LNCaP clone FGC (cell line): ENCODE results near the gene GPBP1L1.
"Not testable (repeated sequence)": the region's sequence is repeated elsewhere in the genome, so short reads cannot be mapped to it uniquely, and the experiment has no call there.

ENCODE experiments used
- DNase-seq: peaks from one replicate; pipeline ENCODE4 v3.0.0-alpha.2; 2011; ENCODE audit warnings: low read depth
- H3K4me3 ChIP-seq: 2 replicates; pipeline ENCODE4 v1.5.1; 2011; ENCODE audit warnings: mild to moderate bottlenecking, low read depth, low read length, control low read depth
- TF ChIP-seq, protein P1 (sequence below): IDR thresholded peaks from 2 replicates; pipeline ENCODE4 v1.5.1; 2012; ENCODE audit warnings: mild to moderate bottlenecking; ENCODE audit not compliant: control insufficient read depth, insufficient read depth; ENCODE audit errors: extremely low read depth

The GPBP1L1 gene

DNA sequence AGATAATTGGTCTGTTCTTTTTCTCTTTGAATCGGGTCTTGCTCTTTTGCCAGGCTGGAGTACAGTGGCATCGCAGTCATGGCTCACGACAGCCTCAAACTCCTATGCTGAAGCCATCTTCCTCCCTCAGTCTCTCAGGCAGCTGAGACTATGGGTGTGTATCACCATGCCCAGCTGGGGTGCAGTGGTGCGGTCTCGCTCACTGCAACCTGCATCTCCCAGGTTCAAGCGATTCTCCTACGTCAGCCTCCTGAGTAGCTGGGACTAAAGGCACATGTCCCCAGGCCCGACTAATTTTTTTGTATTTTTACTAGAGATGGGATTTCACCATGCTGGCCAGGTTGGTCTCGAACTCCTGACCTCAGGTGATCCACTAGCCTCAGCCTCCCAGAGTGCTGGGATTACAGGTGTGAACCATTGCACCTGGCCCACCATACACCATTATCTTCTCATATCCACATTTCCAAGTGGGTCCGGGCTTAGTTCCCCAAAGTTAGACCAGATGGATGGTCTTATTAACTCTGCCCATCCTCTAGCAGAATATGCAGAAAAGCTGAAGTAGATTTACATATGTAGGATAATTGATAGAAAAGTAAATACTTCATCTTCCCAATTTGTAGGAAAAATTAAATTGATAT lies 75.6 kb downstream of the GPBP1L1 start:
- no peak overlapping the region for H3K4me3 ChIP-seq
- no peak for DNase-seq
- TF ChIP-seq, protein P1, sequence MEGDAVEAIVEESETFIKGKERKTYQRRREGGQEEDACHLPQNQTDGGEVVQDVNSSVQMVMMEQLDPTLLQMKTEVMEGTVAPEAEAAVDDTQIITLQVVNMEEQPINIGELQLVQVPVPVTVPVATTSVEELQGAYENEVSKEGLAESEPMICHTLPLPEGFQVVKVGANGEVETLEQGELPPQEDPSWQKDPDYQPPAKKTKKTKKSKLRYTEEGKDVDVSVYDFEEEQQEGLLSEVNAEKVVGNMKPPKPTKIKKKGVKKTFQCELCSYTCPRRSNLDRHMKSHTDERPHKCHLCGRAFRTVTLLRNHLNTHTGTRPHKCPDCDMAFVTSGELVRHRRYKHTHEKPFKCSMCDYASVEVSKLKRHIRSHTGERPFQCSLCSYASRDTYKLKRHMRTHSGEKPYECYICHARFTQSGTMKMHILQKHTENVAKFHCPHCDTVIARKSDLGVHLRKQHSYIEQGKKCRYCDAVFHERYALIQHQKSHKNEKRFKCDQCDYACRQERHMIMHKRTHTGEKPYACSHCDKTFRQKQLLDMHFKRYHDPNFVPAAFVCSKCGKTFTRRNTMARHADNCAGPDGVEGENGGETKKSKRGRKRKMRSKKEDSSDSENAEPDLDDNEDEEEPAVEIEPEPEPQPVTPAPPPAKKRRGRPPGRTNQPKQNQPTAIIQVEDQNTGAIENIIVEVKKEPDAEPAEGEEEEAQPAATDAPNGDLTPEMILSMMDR, result no peak

DNA sequence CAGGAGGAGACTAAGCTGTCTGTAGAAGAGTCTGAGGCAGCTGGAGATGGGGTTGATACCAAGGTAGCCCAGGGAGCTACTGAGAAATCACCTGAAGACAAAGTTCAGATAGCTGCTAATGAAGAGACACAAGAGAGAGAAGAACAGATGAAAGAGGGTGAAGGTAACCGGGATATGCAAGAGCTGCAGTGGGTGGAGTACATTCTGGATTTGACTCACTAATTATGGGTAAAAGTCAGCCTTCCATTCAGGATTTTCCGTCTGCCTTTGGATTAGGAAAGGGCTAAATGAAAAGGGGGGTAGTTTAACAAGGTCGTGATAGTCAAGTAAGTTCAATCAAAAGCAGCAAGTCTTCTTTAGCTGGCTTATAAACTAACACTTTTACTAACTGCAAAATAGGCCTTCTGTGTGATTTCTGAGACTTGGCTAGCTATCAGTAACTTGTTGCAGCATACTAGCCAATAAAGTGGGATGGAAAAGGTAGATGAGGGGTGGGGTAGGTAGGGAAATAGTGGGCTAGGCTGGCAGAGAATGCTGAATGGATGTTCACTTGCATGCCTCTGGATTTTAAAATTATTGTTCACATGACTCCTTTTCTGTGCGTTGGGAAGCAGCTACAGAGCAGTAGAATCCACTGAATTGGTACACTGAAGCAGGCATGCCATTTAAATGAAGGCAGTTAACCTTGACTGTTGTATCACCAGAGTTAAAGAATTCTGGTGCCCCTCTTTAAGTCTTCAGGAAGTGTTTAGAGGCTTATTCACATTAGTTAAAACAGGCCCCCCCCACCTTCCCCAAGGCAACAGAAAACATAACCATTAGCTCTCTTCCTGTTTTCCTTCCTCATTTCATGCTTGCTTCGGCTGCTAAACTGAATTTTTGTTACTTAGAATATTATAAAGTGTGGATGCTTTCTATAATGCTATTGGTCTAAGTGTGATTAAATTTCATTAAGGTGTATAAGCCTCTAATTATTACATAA lies 77.9 kb downstream of the GPBP1L1 start:
- TF ChIP-seq, protein P1, result no peak
- H3K4me3 ChIP-seq, result no peak overlapping the region
- DNase-seq, result no peak

DNA sequence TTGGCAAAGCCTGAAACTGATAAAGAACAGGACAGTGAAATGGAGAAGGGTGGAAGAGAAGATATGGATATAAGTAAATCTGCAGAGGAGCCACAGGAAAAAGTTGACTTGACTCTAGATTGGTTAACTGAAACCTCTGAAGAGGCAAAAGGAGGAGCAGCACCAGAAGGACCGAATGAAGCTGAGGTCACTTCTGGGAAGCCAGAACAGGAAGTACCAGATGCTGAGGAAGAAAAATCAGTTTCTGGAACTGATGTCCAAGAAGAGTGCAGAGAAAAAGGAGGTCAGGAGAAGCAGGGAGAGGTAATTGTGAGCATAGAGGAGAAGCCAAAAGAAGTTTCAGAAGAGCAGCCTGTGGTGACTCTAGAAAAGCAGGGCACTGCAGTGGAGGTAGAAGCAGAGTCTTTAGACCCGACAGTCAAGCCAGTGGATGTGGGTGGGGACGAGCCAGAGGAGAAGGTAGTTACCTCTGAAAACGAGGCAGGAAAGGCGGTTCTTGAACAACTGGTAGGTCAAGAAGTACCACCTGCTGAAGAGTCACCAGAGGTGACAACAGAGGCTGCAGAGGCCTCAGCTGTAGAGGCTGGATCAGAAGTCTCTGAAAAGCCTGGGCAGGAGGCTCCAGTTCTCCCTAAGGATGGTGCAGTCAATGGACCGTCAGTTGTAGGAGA lies 78.8 kb downstream of the GPBP1L1 start:
- no peak overlapping the region for H3K4me3 ChIP-seq
- DNase-seq, result no peak
- TF ChIP-seq, protein P1, result no peak

DNA sequence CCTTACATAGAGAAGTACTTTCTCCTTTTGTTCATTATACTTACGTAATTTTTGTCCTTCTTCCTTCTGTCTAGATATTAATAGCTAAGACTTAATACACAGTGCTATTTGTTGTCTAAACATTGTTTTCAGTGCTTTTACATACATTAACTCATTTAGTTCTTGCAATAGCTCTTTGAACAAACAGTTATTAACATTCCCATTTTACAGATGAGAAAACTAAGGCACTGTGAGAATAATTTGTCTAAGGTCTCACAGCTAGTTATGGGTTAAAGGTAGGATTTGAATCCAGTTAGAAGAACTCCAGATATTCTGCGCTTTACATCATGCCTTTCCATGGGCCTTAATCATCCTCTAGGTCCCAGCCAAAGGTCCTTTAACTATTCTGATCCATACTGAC lies 82.1 kb downstream of the GPBP1L1 start:
- TF ChIP-seq, protein P1, result no peak
- DNase-seq, result no peak

DNA sequence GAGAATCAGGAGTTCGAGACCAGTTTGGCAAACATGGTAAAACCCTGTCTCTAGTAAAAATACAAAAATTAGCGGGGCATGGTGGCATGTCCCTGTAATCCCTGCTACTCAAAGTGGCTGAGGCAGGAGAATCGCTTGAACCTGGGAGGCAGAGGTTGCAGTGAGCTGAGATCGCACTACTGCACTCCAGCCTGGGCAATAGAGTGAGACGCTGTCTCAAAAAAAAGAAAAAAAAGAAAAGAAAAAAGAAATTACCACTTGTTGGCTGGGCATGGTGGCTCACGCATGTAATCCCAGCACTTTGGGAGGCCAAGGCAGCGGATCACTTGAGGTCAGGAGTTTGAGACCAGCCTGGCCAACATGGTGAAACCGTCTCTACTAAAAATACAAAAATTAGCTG lies 89.6 kb downstream of the GPBP1L1 start:
- not testable (repeated sequence) for DNase-seq, H3K4me3 ChIP-seq

More for the DNA sequence above, 82.1 kb downstream of the GPBP1L1 start:
- H3K4me3 ChIP-seq, result no peak overlapping the region

DNA sequence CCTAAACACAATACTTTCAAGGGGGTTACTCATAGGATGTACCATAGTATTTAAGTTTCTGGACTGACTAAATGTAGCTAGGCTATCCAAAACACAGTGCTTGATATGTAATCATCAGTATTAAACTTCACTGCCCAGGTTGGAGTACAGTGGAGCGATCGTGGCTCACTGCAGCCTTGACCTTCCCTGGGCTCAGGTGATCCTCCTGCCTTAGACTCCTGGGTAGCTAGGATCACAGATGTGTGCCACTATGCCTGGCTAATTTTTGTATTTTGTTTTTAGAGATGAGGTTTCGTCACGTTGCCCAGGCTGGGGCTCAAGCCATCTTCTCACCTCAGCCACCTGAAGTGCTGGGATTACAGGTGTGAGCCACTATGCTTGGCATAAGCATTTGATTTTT lies 91.9 kb downstream of the GPBP1L1 start:
- DNase-seq, result no peak
- TF ChIP-seq, protein P1, result no peak
- no peak overlapping the region for H3K4me3 ChIP-seq

DNA sequence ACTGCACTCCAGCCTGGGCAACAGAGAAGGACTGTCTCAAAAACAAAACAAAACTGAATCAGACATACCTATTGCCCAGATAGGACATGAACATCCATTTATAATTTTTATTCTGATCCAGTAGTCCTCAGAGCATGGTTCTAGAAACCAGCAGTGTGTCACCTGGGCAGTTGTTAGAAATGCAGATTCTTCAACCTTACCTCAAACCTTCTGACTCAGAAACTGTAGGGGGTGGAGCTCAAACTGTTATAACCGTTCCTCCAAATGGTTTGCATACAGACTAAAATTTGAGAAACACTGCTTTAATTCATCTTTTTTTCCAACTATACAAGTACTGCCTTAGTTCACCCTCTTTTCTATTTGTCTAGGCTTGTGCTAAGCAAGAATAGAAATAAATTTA lies 96.5 kb downstream of the GPBP1L1 start:
- TF ChIP-seq, protein P1, result no peak
- peak overlapping the region; percentile 36 for H3K4me3 ChIP-seq
- no peak for DNase-seq
